HG02623 (cell line): ENCODE measurements around the gene IPO4.
A peak's percentile ranks its signal among the peaks of the same experiment; 100 is the strongest.

ENCODE experiments used
- ATAC-seq: cut with Tn5 transposase; IDR thresholded peaks from one replicate; pipeline ENCODE4 v1.9.1; 2021; ENCODE audit warnings: moderate library complexity; ENCODE audit not compliant: unreplicated experiment

Gene IPO4

GRCh38 chr14:24178399-24179178, 10.0 kb downstream of the IPO4 start:
- ATAC-seq, result no peak

- no peak for ATAC-seq
Measured at GRCh38 chr14:24177891-24178290, 10.7 kb downstream of the IPO4 start.

GRCh38 chr14:24177041-24177825, 11.4 kb downstream of the IPO4 start:
- ATAC-seq, result no peak

GRCh38 chr14:24176599-24176998, 12.0 kb downstream of the IPO4 start:
- ATAC-seq, result no peak

- no peak for ATAC-seq
Measured at GRCh38 chr14:24172871-24173281, 15.7 kb downstream of the IPO4 start.

GRCh38 chr14:24172261-24172860, 16.3 kb downstream of the IPO4 start:
- no peak for ATAC-seq

- ATAC-seq, result peak; percentile 74
Measured at GRCh38 chr14:24171422-24172260, 17.0 kb downstream of the IPO4 start, which contains the start of gene REC8. Gene REC8, plus strand, starts transcription at chr14:24172080. Its CDS starts 473 bp downstream, at chr14:24172553.

GRCh38 chr14:24167469-24168114, 21.0 kb downstream of the IPO4 start:
- no peak for ATAC-seq

- no peak for ATAC-seq
Measured at GRCh38 chr14:24165785-24166184, 22.8 kb downstream of the IPO4 start.

GRCh38 chr14:24164518-24164991, 24.1 kb downstream of the IPO4 start:
- no peak for ATAC-seq

GRCh38 chr14:24162093-24162492, 26.5 kb downstream of the IPO4 start:
- ATAC-seq, result no peak

- ATAC-seq, result peak; percentile 72
Measured at GRCh38 chr14:24160850-24161804, 27.5 kb downstream of the IPO4 start, which contains the start of gene IRF9. Gene IRF9, plus strand, starts transcription at chr14:24161265. Its CDS starts 880 bp downstream, at chr14:24162145.

GRCh38 chr14:24160499-24160849, 28.1 kb downstream of the IPO4 start:
- no peak for ATAC-seq

GRCh38 chr14:24159777-24160498, 28.7 kb downstream of the IPO4 start:
- ATAC-seq, result no peak

- ATAC-seq, result no peak
Measured at GRCh38 chr14:24157331-24157730, 31.3 kb downstream of the IPO4 start.

GRCh38 chr14:24156840-24157239, 31.8 kb downstream of the IPO4 start:
- ATAC-seq, result no peak

GRCh38 chr14:24155100-24155499, 33.5 kb downstream of the IPO4 start:
- ATAC-seq, result no peak

- no peak for ATAC-seq
Measured at GRCh38 chr14:24151404-24152080, 37.1 kb downstream of the IPO4 start.
